Calu3 (cell line): ENCODE measurements around the gene TMEM242. TPM values are rescaled to one million over a fixed set of nuclear protein-coding genes. Genes with fewer than 3 reads are reported as not detected.

Source experiments
- BruUV-seq: library from RNA; stranded (reverse); fragments of 400-500 nt; replicated peaks from 2 replicates; lab custom pipeline; 2021; lab: Mats Ljungman, UMichigan
- CTCF ChIA-PET: fragments of 300-600 bp; sonication (Branson Sonifier 250); formaldehyde crosslinking; loops from one replicate; lab custom pipeline; 2022; ENCODE audit warnings: antibody characterized with exemption; lab: Charles Lee
- DNase-seq: peaks from one replicate; pipeline ENCODE4 v3.0.0; 2022
- H3K27ac Mint-ChIP-seq: one replicate; pipeline ENCODE4 v1.8.0; 2022; ENCODE audit warnings: mixed read lengths; ENCODE audit not compliant: unreplicated experiment
- H3K27me3 Mint-ChIP-seq: one replicate; pipeline ENCODE4 v1.8.0; 2022; ENCODE audit warnings: mixed read lengths; ENCODE audit not compliant: unreplicated experiment
- H3K36me3 Mint-ChIP-seq: one replicate; pipeline ENCODE4 v1.8.0; 2022; ENCODE audit warnings: mild to moderate bottlenecking, moderate library complexity, mixed read lengths; ENCODE audit not compliant: insufficient read depth, unreplicated experiment
- H3K4me1 Mint-ChIP-seq: one replicate; pipeline ENCODE4 v1.8.0; 2022; ENCODE audit warnings: mild to moderate bottlenecking, low read depth, mixed read lengths; ENCODE audit not compliant: unreplicated experiment
- H3K4me3 Mint-ChIP-seq: one replicate; pipeline ENCODE4 v1.8.0; 2022; ENCODE audit warnings: mild to moderate bottlenecking, low read depth, moderate library complexity, mixed read lengths; ENCODE audit not compliant: unreplicated experiment
- H3K9me3 Mint-ChIP-seq: one replicate; pipeline ENCODE4 v1.8.0; 2022; ENCODE audit warnings: low read depth, mixed read lengths; ENCODE audit not compliant: unreplicated experiment
- intact Hi-C: fragments of 100-400 bp; cut with micrococcal nuclease; formaldehyde crosslinking; loops from one replicate; pipeline ENCODE4 v1.10.0; 2022; ENCODE audit not compliant: unreplicated experiment
- total RNA-seq: library from RNA; stranded (reverse); gene quantifications from 2 replicates; pipeline ENCODE4 v1.2.3, GENCODE V29; 2022
- TF ChIP-seq, protein P1 (sequence below): fragments of 200-600 bp; IDR thresholded peaks from one replicate; pipeline ENCODE4 v1.8.0; 2022; ENCODE audit warnings: antibody characterized with exemption; ENCODE audit not compliant: unreplicated experiment

TMEM242 gene
- total RNA-seq, 1 experiment from 2014 or later = 7.9 TPM

GRCh38 chr6:157266274-157267101 is 56.8 kb downstream of the TMEM242 start:
- no peaks in the 10 kb centered on the region for H3K4me1 Mint-ChIP-seq
- intact Hi-C loops = no loop called here
- no peak overlapping the region for H3K4me3 Mint-ChIP-seq
- peaks cover 9% of the 10 kb centered on the region for H3K9me3 Mint-ChIP-seq
- CTCF ChIA-PET = no interaction called here
- no peaks in the 10 kb centered on the region for H3K36me3 Mint-ChIP-seq
- TF ChIP-seq, protein P1, sequence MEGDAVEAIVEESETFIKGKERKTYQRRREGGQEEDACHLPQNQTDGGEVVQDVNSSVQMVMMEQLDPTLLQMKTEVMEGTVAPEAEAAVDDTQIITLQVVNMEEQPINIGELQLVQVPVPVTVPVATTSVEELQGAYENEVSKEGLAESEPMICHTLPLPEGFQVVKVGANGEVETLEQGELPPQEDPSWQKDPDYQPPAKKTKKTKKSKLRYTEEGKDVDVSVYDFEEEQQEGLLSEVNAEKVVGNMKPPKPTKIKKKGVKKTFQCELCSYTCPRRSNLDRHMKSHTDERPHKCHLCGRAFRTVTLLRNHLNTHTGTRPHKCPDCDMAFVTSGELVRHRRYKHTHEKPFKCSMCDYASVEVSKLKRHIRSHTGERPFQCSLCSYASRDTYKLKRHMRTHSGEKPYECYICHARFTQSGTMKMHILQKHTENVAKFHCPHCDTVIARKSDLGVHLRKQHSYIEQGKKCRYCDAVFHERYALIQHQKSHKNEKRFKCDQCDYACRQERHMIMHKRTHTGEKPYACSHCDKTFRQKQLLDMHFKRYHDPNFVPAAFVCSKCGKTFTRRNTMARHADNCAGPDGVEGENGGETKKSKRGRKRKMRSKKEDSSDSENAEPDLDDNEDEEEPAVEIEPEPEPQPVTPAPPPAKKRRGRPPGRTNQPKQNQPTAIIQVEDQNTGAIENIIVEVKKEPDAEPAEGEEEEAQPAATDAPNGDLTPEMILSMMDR = no peak
- no peak for DNase-seq
- BruUV-seq = no TSS peak
- H3K27ac Mint-ChIP-seq = no peak overlapping the region
- peaks cover 14% of the 10 kb centered on the region for H3K27me3 Mint-ChIP-seq

- peaks cover 8% of the 10 kb centered on the region for H3K9me3 Mint-ChIP-seq
- no peaks in the 10 kb centered on the region for H3K36me3 Mint-ChIP-seq
- DNase-seq = no peak
- peaks cover 14% of the 10 kb centered on the region for H3K27me3 Mint-ChIP-seq
- CTCF ChIA-PET = no interaction called here
- no peaks in the 10 kb centered on the region for H3K4me1 Mint-ChIP-seq
- intact Hi-C loops = no loop called here
- H3K27ac Mint-ChIP-seq = no peak overlapping the region
- no TSS peak for BruUV-seq
- TF ChIP-seq, protein P1 = no peak
- no peak overlapping the region for H3K4me3 Mint-ChIP-seq
Measured at GRCh38 chr6:157265635-157266034, 57.7 kb downstream of the TMEM242 start.

GRCh38 chr6:157265186-157265585 is 58.1 kb downstream of the TMEM242 start:
- Mint-ChIP-seq H3K27me3 (peaks cover 14% of the 10 kb centered on the region), H3K9me3 (peaks cover 4% of the 10 kb centered on the region), H3K4me3 (no peak overlapping the region), H3K27ac (no peak overlapping the region), H3K36me3 (no peaks in the 10 kb centered on the region), H3K4me1 (no peaks in the 10 kb centered on the region)
- TF ChIP-seq, protein P1 = no peak
- intact Hi-C loops = no loop called here
- CTCF ChIA-PET = no interaction called here
- no TSS peak for BruUV-seq
- DNase-seq = no peak

GRCh38 chr6:157264701-157265100 is 58.6 kb downstream of the TMEM242 start:
- peaks cover 14% of the 10 kb centered on the region for H3K27me3 Mint-ChIP-seq
- no peak overlapping the region for H3K4me3 Mint-ChIP-seq
- no peak for DNase-seq
- no peaks in the 10 kb centered on the region for H3K4me1 Mint-ChIP-seq
- TF ChIP-seq, protein P1 = no peak
- intact Hi-C loops = no loop called here
- no TSS peak for BruUV-seq
- no peaks in the 10 kb centered on the region for H3K9me3 Mint-ChIP-seq
- no peak overlapping the region for H3K27ac Mint-ChIP-seq
- CTCF ChIA-PET = no interaction called here
- no peaks in the 10 kb centered on the region for H3K36me3 Mint-ChIP-seq
